ENCODE measurements around the gene GGA1.
A peak's percentile ranks its signal among the peaks of the same experiment; 100 is the strongest.

DNA sequence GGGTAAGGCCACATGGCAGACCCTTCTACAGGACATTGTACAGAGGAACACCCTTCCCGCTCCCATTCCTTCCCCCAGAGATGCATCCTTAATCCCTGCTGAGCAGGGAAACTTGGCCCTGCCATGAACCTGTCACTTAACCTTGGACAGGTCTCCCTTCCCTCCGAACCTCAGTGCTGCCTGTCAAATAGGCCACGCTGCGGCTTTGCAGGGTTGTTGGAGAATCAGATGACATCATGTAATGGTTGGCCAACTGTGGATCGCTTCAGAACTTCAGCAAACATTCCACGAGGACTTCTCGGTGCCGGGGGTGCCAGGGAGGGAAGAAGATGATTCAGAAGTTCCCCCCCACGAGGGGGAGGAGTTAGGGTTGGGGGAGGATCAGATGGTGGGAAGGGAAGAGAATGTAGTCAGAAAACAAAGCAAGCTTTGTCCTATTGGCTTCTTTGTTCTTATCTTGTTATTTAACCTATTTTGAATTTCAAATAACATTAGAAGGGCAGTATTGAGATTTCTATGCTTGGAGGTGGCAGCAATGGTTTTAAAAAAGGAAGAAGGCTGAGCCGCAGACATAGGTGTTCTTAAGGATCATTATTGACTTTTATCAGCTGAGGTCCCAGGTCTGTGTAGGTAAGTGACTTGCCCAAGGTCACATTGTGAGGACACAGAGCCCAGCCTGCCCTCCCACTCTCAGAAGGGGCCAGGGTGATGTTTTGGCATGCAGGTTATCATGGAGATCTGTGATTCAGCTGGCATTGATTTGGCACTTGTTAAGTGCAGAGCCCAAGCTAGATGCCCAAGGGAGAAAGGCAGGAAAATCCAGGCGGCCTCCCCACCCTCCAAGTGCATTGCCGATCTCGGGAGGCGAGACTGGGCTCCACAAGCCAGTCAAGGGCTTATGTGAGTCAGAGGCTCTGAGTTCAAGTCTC is 45.2 kb upstream of the GGA1 start:
- TF ChIP-seq POLR2AphosphoS5 (IDR thresholded peaks at IDR 0.05): peak; percentile 73
- TF ChIP-seq, protein P1, sequence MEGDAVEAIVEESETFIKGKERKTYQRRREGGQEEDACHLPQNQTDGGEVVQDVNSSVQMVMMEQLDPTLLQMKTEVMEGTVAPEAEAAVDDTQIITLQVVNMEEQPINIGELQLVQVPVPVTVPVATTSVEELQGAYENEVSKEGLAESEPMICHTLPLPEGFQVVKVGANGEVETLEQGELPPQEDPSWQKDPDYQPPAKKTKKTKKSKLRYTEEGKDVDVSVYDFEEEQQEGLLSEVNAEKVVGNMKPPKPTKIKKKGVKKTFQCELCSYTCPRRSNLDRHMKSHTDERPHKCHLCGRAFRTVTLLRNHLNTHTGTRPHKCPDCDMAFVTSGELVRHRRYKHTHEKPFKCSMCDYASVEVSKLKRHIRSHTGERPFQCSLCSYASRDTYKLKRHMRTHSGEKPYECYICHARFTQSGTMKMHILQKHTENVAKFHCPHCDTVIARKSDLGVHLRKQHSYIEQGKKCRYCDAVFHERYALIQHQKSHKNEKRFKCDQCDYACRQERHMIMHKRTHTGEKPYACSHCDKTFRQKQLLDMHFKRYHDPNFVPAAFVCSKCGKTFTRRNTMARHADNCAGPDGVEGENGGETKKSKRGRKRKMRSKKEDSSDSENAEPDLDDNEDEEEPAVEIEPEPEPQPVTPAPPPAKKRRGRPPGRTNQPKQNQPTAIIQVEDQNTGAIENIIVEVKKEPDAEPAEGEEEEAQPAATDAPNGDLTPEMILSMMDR (IDR thresholded peaks at IDR 0.05): no peak
- no peak for TF ChIP-seq POLR2A (IDR thresholded peaks at IDR 0.05)
- no peak for TF ChIP-seq EP300 (IDR thresholded peaks at IDR 0.05)

Data from gastroesophageal sphincter (tissue), 3 donors.